GM12878 (cell line): ENCODE data around the gene DIO3.
"Not testable (repeated sequence)": the region's sequence is repeated elsewhere in the genome, so short reads cannot be mapped to it uniquely, and the experiment has no call there.

Source experiments
- ASH2L ChIP-seq: fragments of 300-600, 200-600 bp; sonication (generic); IDR thresholded peaks from 2 replicates; pipeline ENCODE4 v1.6.1; 2017; ENCODE audit warnings: low read depth, mild to moderate bottlenecking, borderline replicate concordance
- ESRRA ChIP-seq: IDR thresholded peaks from 2 replicates; pipeline ENCODE4 v1.6.1; 2012; ENCODE audit warnings: mild to moderate bottlenecking, low read length, improper control_type of control experiment
- FOS ChIP-seq: IDR thresholded peaks from 3 replicates; pipeline ENCODE4 v1.6.1; 2011; ENCODE audit warnings: borderline replicate concordance; ENCODE audit not compliant: insufficient read length; ENCODE audit errors: extremely low read depth
- FOXK2 ChIP-seq: fragments of 450-650 bp; IDR thresholded peaks from 2 replicates; pipeline ENCODE4 v1.6.1; 2017; ENCODE audit warnings: mild to moderate bottlenecking, moderate library complexity
- HCFC1 ChIP-seq: fragments of 150-350 bp; IDR thresholded peaks from 2 replicates; pipeline ENCODE4 v1.6.1; 2014; ENCODE audit warnings: low read length
- MYB ChIP-seq: fragments of 150-350 bp; IDR thresholded peaks from 2 replicates; pipeline ENCODE4 v1.6.1; 2014; ENCODE audit warnings: mild to moderate bottlenecking, low read depth, low read length, borderline replicate concordance
- POLR2A ChIP-seq: IDR thresholded peaks from 2 replicates; pipeline ENCODE4 v1.6.1; 2011; ENCODE audit warnings: low read depth, mild to moderate bottlenecking, low read length
- RBBP5 ChIP-seq: fragments of 200-600 bp; sonication (generic); conservative IDR thresholded peaks from 2 replicates; pipeline ENCODE4 v1.6.1; 2016

- not testable (repeated sequence) for TF ChIP-seq FOS, ASH2L, MYB, POLR2A, HCFC1, ESRRA, RBBP5, FOXK2
Measured at GRCh38 chr14:101550202-101550912, 10.9 kb upstream of the DIO3 start.
